Gastroesophageal sphincter (tissue), 3 donors: ENCODE data around the gene SHC4.

ENCODE experiments used
- POLR2AphosphoS5 ChIP-seq: sonication (generic); formaldehyde crosslinking; IDR thresholded peaks from one replicate; pipeline ENCODE4 v1.6.1; 2017; ENCODE audit warnings: antibody characterized with exemption
- TF ChIP-seq, protein P1 (sequence below), 4 experiments: fragments of 200-600 bp in 2 of 4; fragments of 450-650 bp in 2 of 4; sonication (generic) in 1 of 4; IDR thresholded peaks; one replicate each; pipeline ENCODE4 v1.5.1; 2017 to 2019; ENCODE audit warnings: antibody characterized with exemption in 4 of 4, mild to moderate bottlenecking in 2 of 4, moderate library complexity in 2 of 4

DNA sequence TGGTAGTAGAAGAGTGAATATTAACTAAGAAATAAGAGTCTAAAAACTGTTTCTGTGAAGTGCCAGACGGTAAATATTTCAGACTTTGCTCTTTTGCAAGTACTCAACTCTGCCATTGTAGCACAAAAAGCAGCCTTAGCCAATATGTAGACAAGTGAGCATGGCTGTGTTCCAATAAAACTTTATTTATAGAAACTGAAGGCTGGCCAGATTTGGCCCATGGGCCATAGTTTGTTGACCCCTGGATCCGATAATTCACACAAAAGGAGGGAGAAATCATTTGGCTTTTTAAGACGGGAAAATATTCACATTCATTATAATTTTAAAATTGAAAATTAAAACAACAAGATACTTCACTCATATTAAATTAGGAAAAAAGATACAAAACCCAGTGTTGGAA is 70.4 kb downstream of the SHC4 start:
- TF ChIP-seq, protein P1, sequence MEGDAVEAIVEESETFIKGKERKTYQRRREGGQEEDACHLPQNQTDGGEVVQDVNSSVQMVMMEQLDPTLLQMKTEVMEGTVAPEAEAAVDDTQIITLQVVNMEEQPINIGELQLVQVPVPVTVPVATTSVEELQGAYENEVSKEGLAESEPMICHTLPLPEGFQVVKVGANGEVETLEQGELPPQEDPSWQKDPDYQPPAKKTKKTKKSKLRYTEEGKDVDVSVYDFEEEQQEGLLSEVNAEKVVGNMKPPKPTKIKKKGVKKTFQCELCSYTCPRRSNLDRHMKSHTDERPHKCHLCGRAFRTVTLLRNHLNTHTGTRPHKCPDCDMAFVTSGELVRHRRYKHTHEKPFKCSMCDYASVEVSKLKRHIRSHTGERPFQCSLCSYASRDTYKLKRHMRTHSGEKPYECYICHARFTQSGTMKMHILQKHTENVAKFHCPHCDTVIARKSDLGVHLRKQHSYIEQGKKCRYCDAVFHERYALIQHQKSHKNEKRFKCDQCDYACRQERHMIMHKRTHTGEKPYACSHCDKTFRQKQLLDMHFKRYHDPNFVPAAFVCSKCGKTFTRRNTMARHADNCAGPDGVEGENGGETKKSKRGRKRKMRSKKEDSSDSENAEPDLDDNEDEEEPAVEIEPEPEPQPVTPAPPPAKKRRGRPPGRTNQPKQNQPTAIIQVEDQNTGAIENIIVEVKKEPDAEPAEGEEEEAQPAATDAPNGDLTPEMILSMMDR (IDR thresholded peaks at IDR 0.05), result no peak
- no peak for TF ChIP-seq POLR2AphosphoS5
